K562 (cell line): ENCODE measurements around the gene SLC25A29. TPM values are rescaled to one million over a fixed set of nuclear protein-coding genes. Genes with fewer than 3 reads are reported as not detected.

Experiments
- ATAC-seq: fragments of 200-7000 bp; cut with Tn5 transposase; 3 replicates; pipeline ENCODE4 v1.9.1; 2020; ENCODE audit warnings: moderate library complexity
- BruUV-seq: library from RNA; stranded (reverse); fragments of 400-500 nt; replicated peaks from 2 replicates; lab custom pipeline; 2021; lab: Mats Ljungman, UMichigan
- CTCF ChIA-PET: fragments of 300-600 bp; formaldehyde crosslinking; extraction: SDS; loops from one replicate; lab custom pipeline; 2021; ENCODE audit warnings: low intra/inter-chr PET ratio; lab: Yijun Ruan, JAX
- POLR2A ChIA-PET: fragments of 300-600, 350-650 bp; sonication (Branson Sonifier 250); formaldehyde crosslinking; extraction: SDS; loops from one replicate; lab custom pipeline; 2021; ENCODE audit warnings: antibody characterized with exemption, inconsistent platforms; lab: Yijun Ruan, JAX
- DNase-seq, 4 experiments: peaks; one replicate each; pipeline versions ENCODE4 v3.0.0 to v3.0.0-alpha.2; 2011 to 2018; ENCODE audit warnings: low spot score in 3 of 4, mixed read lengths in 3 of 4; ENCODE audit errors: extremely low read depth in 1 of 4
- FAIRE-seq: peaks from 2 replicates; lab custom pipeline; 2011; peaks lifted over from hg19 to GRCh38; lab: Jason Lieb, UNC
- H2AFZ ChIP-seq: 2 replicates; pipeline ENCODE4 v1.6.0; 2011; ENCODE audit warnings: low read depth, low read length, control low read depth, inconsistent platforms
- H3K27ac ChIP-seq: fragments of 200-600 bp; 3 replicates; pipeline ENCODE4 v1.8.0; 2011; ENCODE audit warnings: low read depth, mild to moderate bottlenecking, control low read depth, inconsistent platforms, low read length, moderate library complexity, mixed read lengths; ENCODE audit errors: extremely low read depth
- H3K27me3 ChIP-seq, 2 experiments: fragments of 300-600 bp in 1 of 2; 2 replicates in 1 of 2; 3 replicates in 1 of 2; pipeline versions ENCODE4 v1.6.0 to v1.8.0; 2011; ENCODE audit warnings: inconsistent platforms in 2 of 2, low read length in 2 of 2, mild to moderate bottlenecking in 1 of 2, mixed read lengths in 1 of 2, moderate library complexity in 1 of 2; ENCODE audit not compliant: control insufficient read depth in 2 of 2, insufficient read depth in 2 of 2
- H3K36me3 ChIP-seq: fragments of 300-600 bp; 3 replicates; pipeline ENCODE4 v1.8.0; 2011; ENCODE audit warnings: mild to moderate bottlenecking, low read length, inconsistent platforms; ENCODE audit not compliant: control insufficient read depth, insufficient read depth
- H3K4me1 ChIP-seq, 2 experiments: fragments of 200-600 bp in 1 of 2; replicated peaks in 1 of 2; 2 replicates in 1 of 2; 3 replicates in 1 of 2; pipeline versions ENCODE4 v1.5.1 to v1.8.0; 2011; ENCODE audit warnings: inconsistent platforms in 2 of 2, low read length in 2 of 2, mild to moderate bottlenecking in 1 of 2, mixed read lengths in 1 of 2, moderate library complexity in 1 of 2; ENCODE audit not compliant: control insufficient read depth in 2 of 2, insufficient read depth in 2 of 2
- H3K4me2 ChIP-seq: 2 replicates; pipeline ENCODE4 v1.6.1; 2011; ENCODE audit warnings: low read length, control low read depth, inconsistent platforms, mixed read lengths; ENCODE audit not compliant: insufficient read depth
- H3K4me3 ChIP-seq: fragments of 200-600 bp; sonication (generic), shearing (Covaris generic); 2 replicates; pipeline ENCODE4 v1.5.1; 2016; ENCODE audit warnings: control low read depth, inconsistent platforms
- H3K79me2 ChIP-seq: fragments of 200-600 bp; 3 replicates; pipeline ENCODE4 v1.8.0; 2011; ENCODE audit warnings: low read length, inconsistent platforms; ENCODE audit not compliant: control insufficient read depth, insufficient read depth
- H3K9ac ChIP-seq, 2 experiments: 2 replicates each; pipeline versions ENCODE4 v1.6.0 to v1.6.1; 2011; ENCODE audit warnings: low read depth in 2 of 2, low read length in 2 of 2, control low read depth in 1 of 2, inconsistent platforms in 1 of 2, mild to moderate bottlenecking in 1 of 2, mixed read lengths in 1 of 2; ENCODE audit not compliant: insufficient read depth in 1 of 2
- H3K9me1 ChIP-seq: one replicate; pipeline ENCODE4 v1.6.0; 2011; ENCODE audit warnings: inconsistent platforms, mild to moderate bottlenecking, low read length, moderate library complexity; ENCODE audit not compliant: control insufficient read depth, insufficient read depth
- H3K9me3 ChIP-seq: replicated peaks from 2 replicates; pipeline ENCODE4 v1.5.1; 2011; ENCODE audit warnings: low read depth, low read length, inconsistent platforms; ENCODE audit not compliant: control insufficient read depth, insufficient read depth
- H4K20me1 ChIP-seq: replicated peaks from 2 replicates; pipeline ENCODE4 v1.6.1; 2011; ENCODE audit warnings: low read length, inconsistent platforms, mixed read lengths; ENCODE audit not compliant: control insufficient read depth, insufficient read depth
- FOXK2 ChIP-seq, 2 experiments: fragments of 450-650 bp; IDR thresholded peaks in 1 of 2; conservative IDR thresholded peaks in 1 of 2; 2 replicates each; pipeline ENCODE4 v1.6.1; 2016; ENCODE audit warnings: low read depth in 2 of 2, mild to moderate bottlenecking in 1 of 2
- MAZ ChIP-seq, 2 experiments: fragments of 450-650 bp in 1 of 2; sonication (generic) in 1 of 2; formaldehyde crosslinking; IDR thresholded peaks in 1 of 2; conservative IDR thresholded peaks in 1 of 2; 2 replicates each; pipeline versions ENCODE4 v1.4.0 to v1.5.0; 2020; ENCODE audit warnings: mild to moderate bottlenecking in 1 of 2, missing genetic modification reagents in 1 of 2
- PTTG1 ChIP-seq: fragments of 450-650 bp; IDR thresholded peaks from 2 replicates; pipeline ENCODE4 v1.6.1; 2016; ENCODE audit warnings: low read depth, mild to moderate bottlenecking, missing genetic modification characterization, missing compliant biosample characterization
- RCOR1 ChIP-seq, 2 experiments: IDR thresholded peaks; 2 replicates each; pipeline ENCODE4 v1.6.1; 2012; ENCODE audit warnings: low read depth in 2 of 2, low read length in 2 of 2, borderline replicate concordance in 1 of 2, improper control_type of control experiment in 1 of 2
- STAT5B ChIP-seq: fragments of 250-450 bp; sonication (Bioruptor Pico); IDR thresholded peaks from 2 replicates; pipeline ENCODE4 v1.8.0; 2021; ENCODE audit warnings: mild to moderate bottlenecking, inconsistent platforms
- ZFP36 ChIP-seq: fragments of 150-350 bp; IDR thresholded peaks from 2 replicates; pipeline ENCODE4 v1.6.1; 2018; ENCODE audit warnings: low read length, low read depth; ENCODE audit not compliant: partially characterized antibody
- WGBS: fragments of 100-300 bp; shearing (Covaris generic); methylation state at CpG from one replicate; pipeline ENCODE4 v1.1.6; 2016; ENCODE audit warnings: low coverage, mixed read lengths; ENCODE audit not compliant: insufficient coverage; ENCODE audit errors: missing lambda C conversion rate; 5-methylcytosine and 5-hydroxymethylcytosine counted together
- in situ Hi-C: fragments of 300-500 bp; cut with MboI; formaldehyde crosslinking; loops from 4 replicates; pipeline ENCODE4 v1.15.0; 2018; ENCODE audit warnings: inconsistent platforms, mixed read lengths
- intact Hi-C: fragments of 100-400 bp; cut with micrococcal nuclease; formaldehyde crosslinking; loops from 2 replicates; pipeline ENCODE4 v1.14.2; 2022
- polyA plus RNA-seq, 8 experiments: library from polyadenylated mRNA; depleted of rRNA in 4 of 8; stranded (reverse) in 5 of 8; unstranded in 3 of 8; fragments of >200 nt; fragmentation: Nextera tagmentation in 2 of 8; fragmentation: Illumina TruSeq in 1 of 8; extraction: Ambion mirVana in 2 of 8; extraction: Trizol in 1 of 8; gene quantifications; 2 replicates each; pipeline versions ENCODE4 v1.2.1 to v1.2.3, GENCODE V29; 2011 to 2014; ENCODE audit warnings: inconsistent platforms in 1 of 8, missing spikeins in 1 of 8
- total RNA-seq, 7 experiments: library from RNA; depleted of rRNA in 6 of 7; stranded (reverse); fragments of >200 nt in 6 of 7; fragmentation: Illumina TruSeq in 2 of 7; extraction: Trizol in 2 of 7; gene quantifications; 2 replicates each; pipeline versions ENCODE4 v1.2.1 to v1.2.3, GENCODE V29; 2011 to 2021; ENCODE audit warnings: low replicate concordance in 1 of 7
- TF ChIP-seq, protein P1 (sequence below), 2 experiments: fragments of 450-650 bp; IDR thresholded peaks; 2 replicates each; pipeline ENCODE4 v1.6.1; 2018; ENCODE audit warnings: mild to moderate bottlenecking in 2 of 2, low read depth in 1 of 2; ENCODE audit not compliant: partially characterized antibody in 2 of 2

The SLC25A29 gene
- total and polyA plus RNA-seq, 9 of the 15 experiments (the other 6 are each of a cell fraction or from before 2014, with no cell fraction given) = 0.07 to 17.5 (median 4.8) TPM

DNA sequence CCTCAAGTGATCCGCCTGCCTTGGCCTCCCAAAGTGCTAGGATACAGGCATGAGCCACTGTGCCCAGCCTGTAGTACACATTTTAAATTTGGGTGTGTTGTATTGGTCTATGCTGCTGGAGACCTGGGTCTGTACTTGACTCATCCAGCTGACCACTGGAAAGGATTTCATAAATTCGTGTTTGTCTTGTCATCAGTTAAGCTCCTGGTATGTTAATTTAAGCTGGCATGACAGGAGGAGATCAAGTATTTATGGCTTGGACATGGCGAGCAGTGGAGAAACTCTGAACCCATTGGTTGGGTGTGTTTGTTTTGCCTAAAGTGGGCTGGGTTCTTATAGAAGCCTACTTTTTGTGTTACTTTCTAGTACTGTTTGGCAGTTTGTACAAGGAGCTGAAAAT, 43.1 kb downstream of the SLC25A29 start (continued):
- TF ChIP-seq, protein P1, sequence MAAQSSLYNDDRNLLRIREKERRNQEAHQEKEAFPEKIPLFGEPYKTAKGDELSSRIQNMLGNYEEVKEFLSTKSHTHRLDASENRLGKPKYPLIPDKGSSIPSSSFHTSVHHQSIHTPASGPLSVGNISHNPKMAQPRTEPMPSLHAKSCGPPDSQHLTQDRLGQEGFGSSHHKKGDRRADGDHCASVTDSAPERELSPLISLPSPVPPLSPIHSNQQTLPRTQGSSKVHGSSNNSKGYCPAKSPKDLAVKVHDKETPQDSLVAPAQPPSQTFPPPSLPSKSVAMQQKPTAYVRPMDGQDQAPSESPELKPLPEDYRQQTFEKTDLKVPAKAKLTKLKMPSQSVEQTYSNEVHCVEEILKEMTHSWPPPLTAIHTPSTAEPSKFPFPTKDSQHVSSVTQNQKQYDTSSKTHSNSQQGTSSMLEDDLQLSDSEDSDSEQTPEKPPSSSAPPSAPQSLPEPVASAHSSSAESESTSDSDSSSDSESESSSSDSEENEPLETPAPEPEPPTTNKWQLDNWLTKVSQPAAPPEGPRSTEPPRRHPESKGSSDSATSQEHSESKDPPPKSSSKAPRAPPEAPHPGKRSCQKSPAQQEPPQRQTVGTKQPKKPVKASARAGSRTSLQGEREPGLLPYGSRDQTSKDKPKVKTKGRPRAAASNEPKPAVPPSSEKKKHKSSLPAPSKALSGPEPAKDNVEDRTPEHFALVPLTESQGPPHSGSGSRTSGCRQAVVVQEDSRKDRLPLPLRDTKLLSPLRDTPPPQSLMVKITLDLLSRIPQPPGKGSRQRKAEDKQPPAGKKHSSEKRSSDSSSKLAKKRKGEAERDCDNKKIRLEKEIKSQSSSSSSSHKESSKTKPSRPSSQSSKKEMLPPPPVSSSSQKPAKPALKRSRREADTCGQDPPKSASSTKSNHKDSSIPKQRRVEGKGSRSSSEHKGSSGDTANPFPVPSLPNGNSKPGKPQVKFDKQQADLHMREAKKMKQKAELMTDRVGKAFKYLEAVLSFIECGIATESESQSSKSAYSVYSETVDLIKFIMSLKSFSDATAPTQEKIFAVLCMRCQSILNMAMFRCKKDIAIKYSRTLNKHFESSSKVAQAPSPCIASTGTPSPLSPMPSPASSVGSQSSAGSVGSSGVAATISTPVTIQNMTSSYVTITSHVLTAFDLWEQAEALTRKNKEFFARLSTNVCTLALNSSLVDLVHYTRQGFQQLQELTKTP (IDR thresholded peaks at IDR 0.05; ENCODE audit: low read depth in 1 of 2, partially characterized antibody in 2 of 2) = no peak
- TF ChIP-seq ZFP36 (no peak), MAZ (CRISPR knock-in tag; conservative IDR thresholded peaks at IDR 0.05 in 1 of 2, IDR thresholded peaks at IDR 0.05 in 1 of 2) (no peak)

DNA sequence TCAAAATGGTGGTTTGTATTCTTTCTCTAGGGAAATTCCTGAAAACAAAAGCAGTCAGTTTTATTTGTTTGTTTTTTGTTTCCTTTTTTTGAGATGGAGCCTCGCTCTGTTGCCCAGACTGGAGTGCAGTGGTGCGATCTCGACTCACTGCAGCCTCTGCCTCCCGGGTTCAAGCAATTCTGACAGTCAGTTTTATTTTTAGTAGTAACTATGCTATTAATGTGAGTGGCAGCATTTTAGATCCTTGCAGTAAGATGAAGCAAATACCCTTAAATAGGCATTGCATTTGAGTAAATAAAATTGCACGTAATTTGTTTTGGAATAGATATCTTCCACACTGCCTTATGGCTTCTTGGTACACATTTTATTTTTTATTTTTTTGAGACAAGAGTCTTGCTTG, 43.7 kb downstream of the SLC25A29 start:
- H3K27me3 ChIP-seq = no peaks in the 10 kb centered on the region
- no peak overlapping the region for H3K4me2 ChIP-seq
- TF ChIP-seq RCOR1 (IDR thresholded peaks at IDR 0.05; ENCODE audit: borderline replicate concordance in 1 of 2, low read depth in 2 of 2, low read length in 2 of 2) (no peak), FOXK2 (conservative IDR thresholded peaks at IDR 0.05 in 1 of 2, IDR thresholded peaks at IDR 0.05 in 1 of 2; ENCODE audit: low read depth in 2 of 2) (no peak), STAT5B (CRISPR knock-in tag) (no peak), PTTG1 (tag) (no peak)
- ATAC-seq (no peak), DNase-seq (no peak), FAIRE-seq (no peak)
- ChIA-PET POLR2A (no interaction called here), CTCF (no interaction called here)
- H3K9me1 ChIP-seq = no peaks in the 10 kb centered on the region
- no peak overlapping the region for H3K9ac ChIP-seq
- no peak overlapping the region for H3K27ac ChIP-seq
- H3K4me3 ChIP-seq = no peak overlapping the region
- H4K20me1 ChIP-seq = peaks cover 28% of the 10 kb centered on the region
- peaks cover 55% of the 10 kb centered on the region for H3K36me3 ChIP-seq
- no peaks in the 10 kb centered on the region for H3K9me3 ChIP-seq
- in situ Hi-C loops (no loop called here), intact Hi-C loops (no loop called here)
- H3K4me1 ChIP-seq = no peaks in the 10 kb centered on the region; a peak in 4 of 5 replicates
- no TSS peak for BruUV-seq
- peaks cover 93% of the 10 kb centered on the region for H3K79me2 ChIP-seq
- 96% methylated on average over 5 of the region's 5 CpGs for WGBS
- no peak overlapping the region for H2AFZ ChIP-seq
